SU-DHL-6 (cell line): ENCODE data around the gene NAPA.

Source experiments
- H2AFZ ChIP-seq: fragments of 200-600 bp; sonication (generic); 2 replicates; pipeline ENCODE4 v1.6.1; 2014; ENCODE audit warnings: low read depth, mild to moderate bottlenecking, moderate library complexity, mixed read lengths, antibody characterized with exemption, low read length; ENCODE audit not compliant: severe bottlenecking
- H3F3A ChIP-seq: fragments of 200-600 bp; shearing (Covaris generic); 2 replicates; pipeline ENCODE4 v1.6.0; 2016; ENCODE audit warnings: antibody characterized with exemption, mild to moderate bottlenecking; ENCODE audit not compliant: insufficient read depth
- H3K27ac ChIP-seq: fragments of 200-600 bp; sonication (generic); 2 replicates; pipeline ENCODE4 v1.5.1; 2016; ENCODE audit warnings: low read depth, mild to moderate bottlenecking, low read length, moderate library complexity, mixed read lengths
- H3K27me3 ChIP-seq: fragments of 200-600 bp; sonication (generic), shearing (Covaris generic); 2 replicates; pipeline ENCODE4 v1.6.0; 2014; ENCODE audit warnings: mild to moderate bottlenecking, low read length
- H3K36me3 ChIP-seq: fragments of 200-600 bp; sonication (generic); 2 replicates; pipeline ENCODE4 v1.6.1; 2014; ENCODE audit warnings: mild to moderate bottlenecking, low read length, mixed read lengths
- H3K4me2 ChIP-seq: fragments of 300-600, 200-600 bp; shearing (Covaris generic), sonication (generic); 2 replicates; pipeline ENCODE4 v1.6.0; 2014; ENCODE audit warnings: low read length, low read depth, mild to moderate bottlenecking; ENCODE audit not compliant: poor library complexity, severe bottlenecking
- H3K4me3 ChIP-seq: fragments of 200-600 bp; sonication (generic); 2 replicates; pipeline ENCODE4 v1.5.1; 2014; ENCODE audit warnings: antibody characterized with exemption, low read length, mild to moderate bottlenecking, mixed read lengths; ENCODE audit not compliant: insufficient read depth, poor library complexity, severe bottlenecking
- H3K79me2 ChIP-seq: fragments of 200-600 bp; sonication (generic); 2 replicates; pipeline ENCODE4 v1.6.1; 2014; ENCODE audit warnings: mild to moderate bottlenecking, low read length, moderate library complexity; ENCODE audit not compliant: insufficient read depth
- H3K9ac ChIP-seq: fragments of 200-600 bp; sonication (generic); 2 replicates; pipeline ENCODE4 v1.7.0; 2014; ENCODE audit warnings: mild to moderate bottlenecking, low read length
- H3K9me2 ChIP-seq: fragments of 200-600 bp; sonication (generic); replicated peaks from 2 replicates; pipeline ENCODE4 v1.6.1; 2014; ENCODE audit warnings: low read length; ENCODE audit not compliant: insufficient read depth
- H3K9me3 ChIP-seq: fragments of 200-600 bp; sonication (generic); 2 replicates; pipeline ENCODE4 v1.6.1; 2014; ENCODE audit warnings: low read length, mixed read lengths; ENCODE audit not compliant: insufficient read depth
- H4K20me1 ChIP-seq: fragments of 200-600 bp; sonication (generic); 2 replicates; pipeline ENCODE4 v1.6.1; 2014; ENCODE audit warnings: low read depth, mild to moderate bottlenecking, antibody characterized with exemption, low read length, moderate library complexity, mixed read lengths
- CTCF ChIP-seq: fragments of 200-600 bp; sonication (generic); IDR thresholded peaks from one replicate; pipeline ENCODE4 v1.5.1; 2017; ENCODE audit warnings: antibody characterized with exemption, mild to moderate bottlenecking, low read length, moderate library complexity; ENCODE audit not compliant: insufficient read depth, poor library complexity, severe bottlenecking
- EZH2phosphoT487 ChIP-seq: fragments of 200-600 bp; sonication (generic), shearing (Covaris generic); conservative IDR thresholded peaks from 2 replicates; pipeline ENCODE4 v1.6.1; 2018; ENCODE audit warnings: mild to moderate bottlenecking, antibody characterized with exemption, low read length, moderate library complexity, mixed read lengths

NAPA gene

GRCh38 chr19:47542030-47542475 is 27.2 kb upstream of the NAPA start:
- H3F3A ChIP-seq = no peaks in the 10 kb centered on the region
- no peaks in the 10 kb centered on the region for H4K20me1 ChIP-seq
- H3K4me2 ChIP-seq = no peak overlapping the region
- no peak overlapping the region for H3K4me3 ChIP-seq
- no peaks in the 10 kb centered on the region for H3K27me3 ChIP-seq
- H3K79me2 ChIP-seq = no peaks in the 10 kb centered on the region
- TF ChIP-seq EZH2phosphoT487 = no peak
- no peaks in the 10 kb centered on the region for H3K9me2 ChIP-seq
- H3K36me3 ChIP-seq = no peaks in the 10 kb centered on the region
- H3K27ac ChIP-seq = no peak overlapping the region
- H2AFZ ChIP-seq = no peak overlapping the region
- no peaks in the 10 kb centered on the region for H3K9me3 ChIP-seq
- H3K9ac ChIP-seq = no peak overlapping the region

GRCh38 chr19:47541518-47541917 is 26.7 kb upstream of the NAPA start:
- H3K9ac ChIP-seq = no peak overlapping the region
- TF ChIP-seq CTCF = no peak
- no peak for TF ChIP-seq EZH2phosphoT487
- no peaks in the 10 kb centered on the region for H3K79me2 ChIP-seq
- no peaks in the 10 kb centered on the region for H3K9me2 ChIP-seq
- H3K4me2 ChIP-seq = no peak overlapping the region
- no peaks in the 10 kb centered on the region for H3K36me3 ChIP-seq
- H3K4me3 ChIP-seq = no peak overlapping the region
- no peak overlapping the region for H3K27ac ChIP-seq
- no peaks in the 10 kb centered on the region for H4K20me1 ChIP-seq
- H3K9me3 ChIP-seq = no peaks in the 10 kb centered on the region
- no peak overlapping the region for H2AFZ ChIP-seq
- H3F3A ChIP-seq = no peaks in the 10 kb centered on the region
- H3K27me3 ChIP-seq = no peaks in the 10 kb centered on the region

- no peaks in the 10 kb centered on the region for H3F3A ChIP-seq
- H3K9ac ChIP-seq = no peak overlapping the region
- no peak overlapping the region for H2AFZ ChIP-seq
These were observed 25.9 kb upstream of the NAPA start for GRCh38 chr19:47540748-47541147.

More at GRCh38 chr19:47540748-47541147, 25.9 kb upstream of the NAPA start:
- Histone ChIP-seq H3K4me2 (no peak overlapping the region), H3K9me2 (no peaks in the 10 kb centered on the region), H3K27me3 (no peaks in the 10 kb centered on the region), H4K20me1 (no peaks in the 10 kb centered on the region), H3K4me3 (no peak overlapping the region), H3K27ac (no peak overlapping the region), H3K79me2 (no peaks in the 10 kb centered on the region), H3K9me3 (no peaks in the 10 kb centered on the region), H3K36me3 (no peaks in the 10 kb centered on the region)
- no peak for TF ChIP-seq CTCF
- TF ChIP-seq EZH2phosphoT487 = no peak
